Body of pancreas (tissue), 4 donors: ENCODE results near the gene TBX4.

ENCODE experiments used
- CTCF ChIP-seq, 7 experiments: fragments of 450-650 bp in 4 of 7; fragments of 200-600 bp in 3 of 7; sonication (generic) in 3 of 7; IDR thresholded peaks; one replicate each; pipeline ENCODE4 v1.5.1; 2016 to 2019; ENCODE audit warnings: antibody characterized with exemption in 7 of 7
- POLR2A ChIP-seq, 3 donors: fragments of 450-650 bp; IDR thresholded peaks; one replicate each; pipeline ENCODE4 v1.6.1; 2016; ENCODE audit warnings: antibody characterized with exemption in 3 of 3, mild to moderate bottlenecking in 2 of 3

GRCh38 chr17:61524319-61524718 is 72.1 kb downstream of the TBX4 start:
- TF ChIP-seq CTCF (IDR thresholded peaks at IDR 0.05) (no peak), POLR2A (IDR thresholded peaks at IDR 0.05) (no peak)
